ENCODE results near the gene PPAN. TPM values are rescaled to one million over a fixed set of nuclear protein-coding genes. Genes with fewer than 3 reads are reported as not detected.

PPAN gene
- total RNA-seq, 2 donors from 2014 or later: 12.7 to 23.2 TPM

DNA sequence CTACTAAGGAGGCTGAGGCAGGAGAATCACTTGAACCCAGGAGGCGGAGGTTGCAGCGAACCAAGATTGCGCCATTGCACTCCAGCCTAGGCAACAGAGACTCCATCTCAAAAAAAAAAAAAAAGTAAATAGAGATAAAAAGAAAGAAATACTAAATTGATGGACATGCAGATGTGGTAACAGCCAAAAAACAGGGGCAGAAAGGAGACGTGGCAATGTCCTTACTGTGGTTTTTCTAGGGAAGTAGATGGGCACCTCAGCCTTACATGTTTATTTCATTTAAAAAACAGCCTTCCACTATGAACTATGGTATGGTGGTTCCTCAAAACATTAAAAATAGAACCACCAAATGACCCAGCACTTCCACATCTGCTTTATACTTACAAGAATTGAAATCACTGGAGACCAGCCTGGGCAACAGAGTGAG, 20.1 kb downstream of the PPAN start:
- no peak for DNase-seq (ENCODE audit: low spot score)
- no peak overlapping the region for H3K27ac ChIP-seq

GRCh38 chr19:10132905-10133304, 26.7 kb downstream of the PPAN start:
- Histone ChIP-seq H3K36me3 (peaks cover 43% of the 10 kb centered on the region), H3K9me3 (no peaks in the 10 kb centered on the region), H3K27me3 (no peaks in the 10 kb centered on the region), H3K4me3 (no peak overlapping the region), H3K27ac (no peak overlapping the region), H3K4me1 (no peaks in the 10 kb centered on the region)
- no peak for TF ChIP-seq CTCF (IDR thresholded peaks at IDR 0.05)
- DNase-seq (ENCODE audit: low spot score): no peak

More for the DNA sequence above, 20.1 kb downstream of the PPAN start:
- Histone ChIP-seq H3K4me3 (no peak overlapping the region), H3K9me3 (no peaks in the 10 kb centered on the region), H3K36me3 (no peaks in the 10 kb centered on the region), H3K4me1 (no peaks in the 10 kb centered on the region), H3K27me3 (no peaks in the 10 kb centered on the region)
- TF ChIP-seq CTCF (IDR thresholded peaks at IDR 0.05): no peak

DNA sequence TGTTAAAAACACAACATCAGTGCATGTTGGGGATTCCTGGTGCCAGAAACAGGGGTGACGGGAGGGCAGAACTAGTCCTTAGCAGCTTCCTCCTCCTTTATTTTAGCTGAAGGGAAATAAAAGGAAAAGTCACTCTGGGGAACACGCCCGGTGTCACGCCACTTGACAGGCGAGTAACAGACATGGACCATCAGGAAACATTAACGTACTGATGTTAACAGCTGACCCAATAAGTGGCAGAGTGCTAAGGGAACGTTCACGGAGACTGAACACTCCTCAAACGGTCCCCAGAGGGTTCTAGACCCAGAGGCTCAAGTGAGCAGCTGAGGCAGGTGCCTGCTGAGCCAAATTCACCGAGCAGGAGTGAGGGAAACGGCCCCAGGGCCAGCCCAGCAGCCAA, 27.4 kb downstream of the PPAN start:
- Histone ChIP-seq H3K4me3 (no peak overlapping the region), H3K4me1 (no peaks in the 10 kb centered on the region), H3K36me3 (peaks cover 50% of the 10 kb centered on the region), H3K27ac (no peak overlapping the region), H3K9me3 (no peaks in the 10 kb centered on the region), H3K27me3 (no peaks in the 10 kb centered on the region)
- DNase-seq (ENCODE audit: low spot score): no peak
- no peak for TF ChIP-seq CTCF (IDR thresholded peaks at IDR 0.05)

- H3K9me3 ChIP-seq: no peaks in the 10 kb centered on the region
- no peak overlapping the region for H3K27ac ChIP-seq
- peaks cover 55% of the 10 kb centered on the region for H3K36me3 ChIP-seq
- H3K4me1 ChIP-seq: no peaks in the 10 kb centered on the region
- no peaks in the 10 kb centered on the region for H3K27me3 ChIP-seq
- no peak for DNase-seq (ENCODE audit: low spot score)
- H3K4me3 ChIP-seq: no peak overlapping the region
- TF ChIP-seq CTCF (IDR thresholded peaks at IDR 0.05): no peak
These were observed 27.9 kb downstream of the PPAN start for GRCh38 chr19:10134040-10134439.

DNA sequence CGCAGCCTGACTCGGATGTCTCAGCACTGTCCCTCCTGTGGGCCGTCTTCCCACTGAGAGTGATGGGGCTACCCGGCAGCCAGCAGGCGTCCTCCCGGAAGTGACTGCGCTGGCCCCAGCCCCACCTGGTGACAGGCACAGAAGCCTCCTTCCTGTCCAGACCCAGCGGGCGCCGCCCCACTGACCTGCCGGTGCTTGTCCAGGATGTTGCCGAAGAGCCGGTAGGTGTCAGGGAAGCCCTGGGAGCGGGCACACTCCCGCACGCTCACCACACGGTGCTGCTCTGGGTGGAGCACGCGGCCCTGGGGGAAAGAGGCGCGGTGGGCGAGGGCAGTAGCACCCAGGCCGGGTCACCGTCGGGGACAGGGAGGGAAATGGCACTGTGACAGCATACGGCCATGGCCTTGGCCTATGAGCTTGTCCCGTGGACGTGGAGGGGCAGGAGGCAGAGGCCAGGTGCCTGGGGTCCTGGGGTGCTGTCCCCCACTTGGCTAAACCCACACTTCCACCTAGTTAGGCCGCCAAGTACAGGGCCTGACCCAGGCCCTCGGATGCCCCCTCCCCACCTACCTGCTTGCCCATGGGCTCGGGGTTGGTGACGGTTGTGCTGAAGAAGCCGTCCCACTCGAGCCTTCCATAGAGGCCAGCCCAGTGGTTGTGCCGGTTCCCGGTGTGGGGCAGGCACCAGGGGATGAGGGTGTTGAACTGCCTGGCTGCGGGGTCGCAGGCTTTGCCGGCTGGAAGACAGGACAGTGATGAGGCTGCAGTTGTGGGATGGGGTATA, 29.6 kb downstream of the PPAN start:
- Histone ChIP-seq H3K9me3 (no peaks in the 10 kb centered on the region), H3K27ac (no peak overlapping the region), H3K4me3 (no peak overlapping the region), H3K36me3 (peaks cover 72% of the 10 kb centered on the region), H3K27me3 (no peaks in the 10 kb centered on the region), H3K4me1 (no peaks in the 10 kb centered on the region)
- no peak for TF ChIP-seq CTCF (IDR thresholded peaks at IDR 0.05)
- DNase-seq (ENCODE audit: low spot score): no peak

DNA sequence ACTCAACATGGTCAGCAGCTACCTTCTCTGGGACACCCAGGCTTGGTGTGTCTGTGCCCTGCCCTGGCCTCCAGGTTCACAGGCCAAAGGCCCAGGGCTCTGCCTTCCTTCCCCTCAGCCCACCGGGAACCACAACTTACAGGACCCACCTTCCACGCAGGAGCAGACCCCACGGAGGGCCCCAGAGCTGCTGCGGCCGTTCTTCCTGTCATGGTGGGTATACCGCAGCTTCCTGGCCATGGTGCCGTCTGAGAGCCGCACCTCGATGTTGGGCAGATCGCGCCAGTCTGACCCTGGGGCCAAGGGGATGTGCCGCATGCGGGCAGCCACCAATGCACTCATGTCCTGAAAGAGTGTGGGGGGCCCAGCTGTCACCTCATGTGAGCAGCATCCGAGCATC, 30.8 kb downstream of the PPAN start:
- TF ChIP-seq CTCF (IDR thresholded peaks at IDR 0.05): no peak
- H3K36me3 ChIP-seq: peaks cover 83% of the 10 kb centered on the region
- H3K4me1 ChIP-seq: no peaks in the 10 kb centered on the region
- DNase-seq (ENCODE audit: low spot score): no peak
- no peak overlapping the region for H3K27ac ChIP-seq
- no peak overlapping the region for H3K4me3 ChIP-seq
- H3K9me3 ChIP-seq: no peaks in the 10 kb centered on the region
- no peaks in the 10 kb centered on the region for H3K27me3 ChIP-seq
